DOHH2 (cell line): Measurements from ENCODE around the gene GLRX2.

Source experiments
- H3F3A ChIP-seq: fragments of 200-600 bp; sonication (generic), shearing (Covaris generic); 2 replicates; pipeline ENCODE4 v1.6.0; 2016; ENCODE audit warnings: antibody characterized with exemption, mild to moderate bottlenecking; ENCODE audit not compliant: control insufficient read depth, insufficient read depth
- H3K27ac ChIP-seq: fragments of 200-600 bp; sonication (generic); 2 replicates; pipeline ENCODE4 v1.5.1; 2014; ENCODE audit warnings: low read depth, mild to moderate bottlenecking, low read length, moderate library complexity
- H3K27me3 ChIP-seq: fragments of 200-600 bp; sonication (generic); 2 replicates; pipeline ENCODE4 v1.6.1; 2014; ENCODE audit warnings: mild to moderate bottlenecking, low read length, mixed read lengths; ENCODE audit not compliant: control insufficient read depth
- H3K36me3 ChIP-seq: fragments of 200-600 bp; sonication (generic); 2 replicates; pipeline ENCODE4 v1.6.1; 2014; ENCODE audit warnings: mild to moderate bottlenecking, low read length, moderate library complexity, mixed read lengths; ENCODE audit not compliant: control insufficient read depth
- H3K4me1 ChIP-seq: fragments of 200-600 bp; sonication (generic); 2 replicates; pipeline ENCODE4 v1.6.1; 2014; ENCODE audit warnings: mild to moderate bottlenecking, low read length, mixed read lengths; ENCODE audit not compliant: control insufficient read depth
- H3K4me2 ChIP-seq: fragments of 200-600 bp; sonication (generic); 2 replicates; pipeline ENCODE4 v1.6.0; 2014; ENCODE audit warnings: mild to moderate bottlenecking, low read length, moderate library complexity
- H3K4me3 ChIP-seq: fragments of 200-600 bp; sonication (generic); 2 replicates; pipeline ENCODE4 v1.5.1; 2014; ENCODE audit warnings: mild to moderate bottlenecking, low read length, mixed read lengths
- H3K79me2 ChIP-seq: fragments of 200-600 bp; sonication (generic); 2 replicates; pipeline ENCODE4 v1.6.1; 2014; ENCODE audit warnings: mild to moderate bottlenecking, low read length, mixed read lengths; ENCODE audit not compliant: control insufficient read depth
- H3K9me2 ChIP-seq: fragments of 200-600 bp; sonication (generic); replicated peaks from 2 replicates; pipeline ENCODE4 v1.6.1; 2014; ENCODE audit warnings: mild to moderate bottlenecking, low read length, mixed read lengths; ENCODE audit not compliant: control insufficient read depth
- H3K9me3 ChIP-seq: fragments of 200-600 bp; sonication (generic); 2 replicates; pipeline ENCODE4 v1.6.1; 2014; ENCODE audit warnings: antibody characterized with exemption, low read length, mixed read lengths; ENCODE audit not compliant: control insufficient read depth, insufficient read depth
- H4K20me1 ChIP-seq: fragments of 200-600 bp; sonication (generic); 2 replicates; pipeline ENCODE4 v1.6.0; 2014; ENCODE audit warnings: low read depth, mild to moderate bottlenecking, antibody characterized with exemption, low read length, moderate library complexity; ENCODE audit not compliant: control insufficient read depth, insufficient read depth
- CTCF ChIP-seq: fragments of 200-600 bp; sonication (generic); IDR thresholded peaks from one replicate; pipeline ENCODE4 v1.5.1; 2014; ENCODE audit warnings: antibody characterized with exemption, mild to moderate bottlenecking, low read depth, low read length; ENCODE audit not compliant: poor library complexity, severe bottlenecking
- EZH2phosphoT487 ChIP-seq: fragments of 200-600 bp; sonication (generic); IDR thresholded peaks from 2 replicates; pipeline ENCODE4 v1.6.1; 2017; ENCODE audit warnings: borderline replicate concordance, mild to moderate bottlenecking, antibody characterized with exemption, low read length, moderate library complexity, mixed read lengths

Gene GLRX2

GRCh38 chr1:193123751-193124150 lies 18.5 kb upstream of the GLRX2 start:
- Histone ChIP-seq H3K9me3 (no peaks in the 10 kb centered on the region), H3F3A (peaks cover 6% of the 10 kb centered on the region), H3K4me2 (peak overlapping the region; percentile 58), H3K36me3 (peaks cover 34% of the 10 kb centered on the region), H4K20me1 (0 out of 2 replicates have a peak, but pooled peaks cover 9% of the 10 kb centered on the region), H3K4me3 (peak overlapping the region; percentile 76), H3K4me1 (peaks cover 26% of the 10 kb centered on the region), H3K27me3 (no peaks in the 10 kb centered on the region), H3K79me2 (peaks cover 61% of the 10 kb centered on the region), H3K27ac (no peak overlapping the region), H3K9me2 (no peaks in the 10 kb centered on the region)
- TF ChIP-seq EZH2phosphoT487 (no peak), CTCF (no peak)

GRCh38 chr1:193121616-193122593 lies 16.7 kb upstream of the GLRX2 start, which contains the start of gene CDC73:
Gene CDC73 (plus strand): TSS chr1:193122031. CDS start chr1:193122201, 170 bp downstream.
- peak within 1 kb of the TSS; percentile 60 for H3K4me2 ChIP-seq
- no peaks in the 10 kb centered on the region for H3K9me2 ChIP-seq
- H3K27ac ChIP-seq: peak within 1 kb of the TSS; percentile 91
- H3K4me1 ChIP-seq: peaks cover 26% of the 10 kb centered on the region
- H3K27me3 ChIP-seq: no peaks in the 10 kb centered on the region
- H3K9me3 ChIP-seq: no peaks in the 10 kb centered on the region
- peaks cover 27% of the 10 kb centered on the region for H3K36me3 ChIP-seq
- TF ChIP-seq EZH2phosphoT487 (no peak), CTCF (peak; percentile 83)
- peaks cover 44% of the 10 kb centered on the region for H3K79me2 ChIP-seq
- H3K4me3 ChIP-seq: peak within 1 kb of the TSS; percentile 76
- peaks cover 6% of the 10 kb centered on the region for H3F3A ChIP-seq
- H4K20me1 ChIP-seq: 0 out of 2 replicates have a peak, but pooled peaks cover 9% of the 10 kb centered on the region

- no peaks in the 10 kb centered on the region for H3K27me3 ChIP-seq
- TF ChIP-seq EZH2phosphoT487 (no peak), CTCF (no peak)
- H3K4me1 ChIP-seq: peaks cover 26% of the 10 kb centered on the region
- H3K4me2 ChIP-seq: peak overlapping the region; percentile 60
- no peak overlapping the region for H3K27ac ChIP-seq
- H3K36me3 ChIP-seq: peaks cover 15% of the 10 kb centered on the region
- peaks cover 6% of the 10 kb centered on the region for H3F3A ChIP-seq
- no peaks in the 10 kb centered on the region for H3K9me3 ChIP-seq
- H3K9me2 ChIP-seq: no peaks in the 10 kb centered on the region
- peak overlapping the region; percentile 76 for H3K4me3 ChIP-seq
- 0 out of 2 replicates have a peak, but pooled peaks cover 9% of the 10 kb centered on the region for H4K20me1 ChIP-seq
- H3K79me2 ChIP-seq: peaks cover 34% of the 10 kb centered on the region
Measured at GRCh38 chr1:193120604-193121166, 15.5 kb upstream of the GLRX2 start.
